Panc1 (cell line): ENCODE data around the gene NEO1. TPM values are rescaled to one million over a fixed set of nuclear protein-coding genes. Genes with fewer than 3 reads are reported as not detected.

Experiments
- ATAC-seq: fragments of 200-7000 bp; cut with Tn5 transposase; 2 replicates; pipeline ENCODE4 v1.9.1; 2020; ENCODE audit warnings: mild to moderate bottlenecking, moderate library complexity
- BruUV-seq: library from RNA; stranded (reverse); fragments of 400-500 nt; replicated peaks from 2 replicates; lab custom pipeline; 2021; lab: Mats Ljungman, UMichigan
- CTCF ChIA-PET: fragments of 300-600 bp; sonication (Branson Sonifier 250); formaldehyde crosslinking; loops from one replicate; lab custom pipeline; 2022; ENCODE audit warnings: antibody characterized with exemption; lab: Charles Lee
- POLR2A ChIA-PET: fragments of 300-600 bp; sonication (Branson Sonifier 250); formaldehyde crosslinking; loops from one replicate; lab custom pipeline; 2022; ENCODE audit warnings: antibody characterized with exemption; lab: Charles Lee
- DNase-seq: peaks from one replicate; pipeline ENCODE4 v3.0.0-alpha.2; 2010; ENCODE audit warnings: low read depth, low spot score
- H3K27ac ChIP-seq: 2 replicates; pipeline ENCODE4 v1.5.1; 2011; ENCODE audit warnings: mild to moderate bottlenecking, low read length, inconsistent platforms
- H3K27me3 ChIP-seq: fragments of 200-500 bp; sonication (Bioruptor generic); 2 replicates; pipeline ENCODE4 v1.6.0; 2014; ENCODE audit warnings: low read length, inconsistent platforms; ENCODE audit not compliant: control insufficient read depth, insufficient read depth
- H3K36me3 ChIP-seq: fragments of 200-500 bp; sonication (Bioruptor generic); 2 replicates; pipeline ENCODE4 v1.5.1; 2014; ENCODE audit warnings: inconsistent platforms, mild to moderate bottlenecking, low read length, moderate library complexity; ENCODE audit not compliant: control insufficient read depth, insufficient read depth
- H3K4me1 ChIP-seq: 2 replicates; pipeline ENCODE4 v1.5.1; 2011; ENCODE audit warnings: inconsistent platforms, mild to moderate bottlenecking, low read length, moderate library complexity; ENCODE audit not compliant: control insufficient read depth, insufficient read depth
- H3K4me3 ChIP-seq, 2 experiments: 2 replicates each; pipeline ENCODE4 v1.5.1; 2011 to 2012; ENCODE audit warnings: low read depth in 2 of 2, low read length in 2 of 2, mild to moderate bottlenecking in 2 of 2, inconsistent platforms in 1 of 2, moderate library complexity in 1 of 2
- H3K9me3 ChIP-seq: fragments of 200-500 bp; sonication (Bioruptor generic); 2 replicates; pipeline ENCODE4 v1.5.1; 2014; ENCODE audit warnings: low read depth, mild to moderate bottlenecking, inconsistent platforms, low read length, moderate library complexity; ENCODE audit not compliant: control insufficient read depth, insufficient read depth
- POLR2AphosphoS5 ChIP-seq: IDR thresholded peaks from 2 replicates; pipeline ENCODE4 v1.6.1; 2012; ENCODE audit warnings: mild to moderate bottlenecking, low read depth, low read length, moderate library complexity
- SIN3A ChIP-seq: IDR thresholded peaks from 2 replicates; pipeline ENCODE4 v1.6.1; 2012; ENCODE audit warnings: low read depth, mild to moderate bottlenecking, low read length, moderate library complexity, borderline replicate concordance; ENCODE audit not compliant: insufficient read depth
- TCF7L2 ChIP-seq: IDR thresholded peaks from 2 replicates; pipeline ENCODE4 v1.6.1; 2011; ENCODE audit warnings: mild to moderate bottlenecking, low read depth, low read length, inconsistent platforms
- in situ Hi-C: cut with HindIII; loops from 2 replicates; pipeline ENCODE4 v1.10.0; 2016; ENCODE audit warnings: low sequenced_read_pairs, low pct_unique_long_range_greater_than_20kb
- intact Hi-C: fragments of 100-400 bp; cut with micrococcal nuclease; formaldehyde crosslinking; loops from one replicate; pipeline ENCODE4 v1.10.0; 2022; ENCODE audit not compliant: unreplicated experiment
- total RNA-seq: library from RNA; stranded (reverse); gene quantifications from one replicate; pipeline ENCODE4 v1.2.1, GENCODE V29; 2021; ENCODE audit not compliant: unreplicated experiment
- TF ChIP-seq, protein P1 (sequence below): fragments of 450-650 bp; IDR thresholded peaks from 2 replicates; pipeline ENCODE4 v1.5.1; 2017; ENCODE audit warnings: mild to moderate bottlenecking
- TF ChIP-seq, protein P2 (sequence below), 2 experiments: IDR thresholded peaks; 2 replicates each; pipeline ENCODE4 v1.6.1; 2011 to 2012; ENCODE audit warnings: low read depth in 2 of 2, control low read depth in 1 of 2, low read length in 1 of 2, mild to moderate bottlenecking in 1 of 2, moderate library complexity in 1 of 2; ENCODE audit not compliant: insufficient read depth in 1 of 2

Gene NEO1
- total RNA-seq, 1 experiment from 2014 or later, result 7.5 TPM

DNA sequence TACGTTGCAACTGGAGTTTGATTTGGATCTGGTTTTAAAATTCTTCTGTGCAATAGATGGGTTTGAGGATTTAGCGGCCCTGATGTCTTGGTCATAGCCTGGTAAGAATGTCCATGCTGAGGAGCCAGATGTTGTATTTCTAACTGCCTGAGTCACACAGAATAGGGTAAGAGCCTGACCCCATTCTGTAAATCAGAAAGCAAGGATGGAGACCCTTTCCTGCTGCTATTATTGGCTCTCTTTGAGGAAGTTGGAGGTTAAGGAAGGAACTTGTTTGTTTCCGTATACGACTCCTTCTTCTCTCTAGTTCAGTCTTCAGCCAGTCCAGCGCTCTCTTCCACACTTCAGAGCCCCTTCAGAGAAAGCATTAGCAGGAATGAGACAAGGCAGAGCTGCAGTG, 251.4 kb downstream of the NEO1 start:
- Histone ChIP-seq H3K27me3 (no peaks in the 10 kb centered on the region), H3K9me3 (no peaks in the 10 kb centered on the region), H3K4me3 (no peak overlapping the region), H3K4me1 (no peaks in the 10 kb centered on the region), H3K36me3 (no peaks in the 10 kb centered on the region), H3K27ac (no peak overlapping the region)
- BruUV-seq, result no TSS peak
- in situ Hi-C loops, result no loop called here
- ChIA-PET CTCF (no interaction called here), POLR2A (no interaction called here)
- ATAC-seq (no peak), DNase-seq (no peak)
- intact Hi-C loops, result loop anchor here (5.0 to 10.0 kb wide), 2 partner anchors 334 to 401 kb away; no protein-coding TSS in a partner anchor
- TF ChIP-seq, protein P1, sequence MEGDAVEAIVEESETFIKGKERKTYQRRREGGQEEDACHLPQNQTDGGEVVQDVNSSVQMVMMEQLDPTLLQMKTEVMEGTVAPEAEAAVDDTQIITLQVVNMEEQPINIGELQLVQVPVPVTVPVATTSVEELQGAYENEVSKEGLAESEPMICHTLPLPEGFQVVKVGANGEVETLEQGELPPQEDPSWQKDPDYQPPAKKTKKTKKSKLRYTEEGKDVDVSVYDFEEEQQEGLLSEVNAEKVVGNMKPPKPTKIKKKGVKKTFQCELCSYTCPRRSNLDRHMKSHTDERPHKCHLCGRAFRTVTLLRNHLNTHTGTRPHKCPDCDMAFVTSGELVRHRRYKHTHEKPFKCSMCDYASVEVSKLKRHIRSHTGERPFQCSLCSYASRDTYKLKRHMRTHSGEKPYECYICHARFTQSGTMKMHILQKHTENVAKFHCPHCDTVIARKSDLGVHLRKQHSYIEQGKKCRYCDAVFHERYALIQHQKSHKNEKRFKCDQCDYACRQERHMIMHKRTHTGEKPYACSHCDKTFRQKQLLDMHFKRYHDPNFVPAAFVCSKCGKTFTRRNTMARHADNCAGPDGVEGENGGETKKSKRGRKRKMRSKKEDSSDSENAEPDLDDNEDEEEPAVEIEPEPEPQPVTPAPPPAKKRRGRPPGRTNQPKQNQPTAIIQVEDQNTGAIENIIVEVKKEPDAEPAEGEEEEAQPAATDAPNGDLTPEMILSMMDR, result no peak
- TF ChIP-seq SIN3A (no peak), TCF7L2 (no peak), POLR2AphosphoS5 (no peak)
- TF ChIP-seq, protein P2, sequence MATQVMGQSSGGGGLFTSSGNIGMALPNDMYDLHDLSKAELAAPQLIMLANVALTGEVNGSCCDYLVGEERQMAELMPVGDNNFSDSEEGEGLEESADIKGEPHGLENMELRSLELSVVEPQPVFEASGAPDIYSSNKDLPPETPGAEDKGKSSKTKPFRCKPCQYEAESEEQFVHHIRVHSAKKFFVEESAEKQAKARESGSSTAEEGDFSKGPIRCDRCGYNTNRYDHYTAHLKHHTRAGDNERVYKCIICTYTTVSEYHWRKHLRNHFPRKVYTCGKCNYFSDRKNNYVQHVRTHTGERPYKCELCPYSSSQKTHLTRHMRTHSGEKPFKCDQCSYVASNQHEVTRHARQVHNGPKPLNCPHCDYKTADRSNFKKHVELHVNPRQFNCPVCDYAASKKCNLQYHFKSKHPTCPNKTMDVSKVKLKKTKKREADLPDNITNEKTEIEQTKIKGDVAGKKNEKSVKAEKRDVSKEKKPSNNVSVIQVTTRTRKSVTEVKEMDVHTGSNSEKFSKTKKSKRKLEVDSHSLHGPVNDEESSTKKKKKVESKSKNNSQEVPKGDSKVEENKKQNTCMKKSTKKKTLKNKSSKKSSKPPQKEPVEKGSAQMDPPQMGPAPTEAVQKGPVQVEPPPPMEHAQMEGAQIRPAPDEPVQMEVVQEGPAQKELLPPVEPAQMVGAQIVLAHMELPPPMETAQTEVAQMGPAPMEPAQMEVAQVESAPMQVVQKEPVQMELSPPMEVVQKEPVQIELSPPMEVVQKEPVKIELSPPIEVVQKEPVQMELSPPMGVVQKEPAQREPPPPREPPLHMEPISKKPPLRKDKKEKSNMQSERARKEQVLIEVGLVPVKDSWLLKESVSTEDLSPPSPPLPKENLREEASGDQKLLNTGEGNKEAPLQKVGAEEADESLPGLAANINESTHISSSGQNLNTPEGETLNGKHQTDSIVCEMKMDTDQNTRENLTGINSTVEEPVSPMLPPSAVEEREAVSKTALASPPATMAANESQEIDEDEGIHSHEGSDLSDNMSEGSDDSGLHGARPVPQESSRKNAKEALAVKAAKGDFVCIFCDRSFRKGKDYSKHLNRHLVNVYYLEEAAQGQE (IDR thresholded peaks at IDR 0.05; ENCODE audit: insufficient read depth in 1 of 2, low read depth in 2 of 2, low read length in 1 of 2), result no peak

DNA sequence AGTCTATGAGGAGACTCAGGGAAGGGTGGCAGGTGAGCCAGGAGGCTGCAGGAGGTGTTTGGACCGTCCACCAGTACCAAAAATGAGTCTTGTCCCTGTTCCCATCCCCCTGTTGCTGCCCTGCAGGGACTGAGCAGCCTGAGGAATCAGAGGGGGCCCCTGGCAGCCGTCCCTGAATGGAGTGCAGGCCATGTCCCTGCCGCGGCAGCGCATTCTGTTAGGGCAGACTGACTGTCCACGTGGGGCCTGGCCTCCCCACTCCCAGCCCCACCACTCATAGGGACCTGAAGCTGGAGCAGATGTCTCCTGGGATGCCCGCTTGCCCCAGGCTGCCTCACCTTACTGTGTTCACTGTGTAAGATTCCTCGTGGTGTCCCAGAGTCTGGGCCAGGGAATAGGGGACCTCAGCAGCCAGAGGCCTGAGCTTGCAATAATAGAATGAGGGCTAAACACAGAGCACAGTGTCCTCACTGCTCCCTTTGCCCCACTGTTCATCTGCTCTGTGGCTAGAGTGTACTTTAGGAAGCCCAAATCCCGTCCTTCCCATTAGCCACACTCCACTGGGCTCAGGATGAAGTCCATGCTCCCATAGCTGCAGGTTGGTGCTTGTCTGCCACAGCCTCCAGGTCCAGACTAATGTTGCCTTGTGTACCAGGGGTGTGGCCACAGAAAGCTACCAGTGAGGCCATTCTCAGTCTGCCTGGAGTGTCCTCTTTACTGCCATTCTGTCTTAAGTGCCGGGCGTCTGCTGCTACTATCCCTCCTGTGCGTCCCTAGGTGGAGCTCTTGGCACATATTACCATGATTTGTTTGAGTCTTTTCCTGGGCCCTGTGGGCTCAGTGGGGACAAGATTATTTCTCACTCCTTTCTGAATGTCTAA, 253.3 kb downstream of the NEO1 start:
- ChIA-PET POLR2A (no interaction called here), CTCF (interaction anchor here (0.6 to 1.1 kb wide), 4 partner anchors 129 to 331 kb away, joined by 3 to 8 read pairs (median 7); no protein-coding TSS in a partner anchor)
- no peak overlapping the region for H3K27ac ChIP-seq
- BruUV-seq, result no TSS peak
- intact Hi-C loops, result loop anchor here (5.0 to 10.0 kb wide), 2 partner anchors 247 to 399 kb away; no protein-coding TSS in a partner anchor
- in situ Hi-C loops, result no loop called here
- H3K4me1 ChIP-seq, result no peaks in the 10 kb centered on the region
- no peak for TF ChIP-seq TCF7L2
- TF ChIP-seq, protein P1, result peak; percentile 85
- H3K4me3 ChIP-seq, result no peak overlapping the region
- DNase-seq (peak; percentile 41), ATAC-seq (peak; percentile 94)
- H3K27me3 ChIP-seq, result no peaks in the 10 kb centered on the region
- no peaks in the 10 kb centered on the region for H3K9me3 ChIP-seq
- H3K36me3 ChIP-seq, result no peaks in the 10 kb centered on the region
